Measurements from ENCODE around the gene SLC15A1. TPM values are rescaled to one million over a fixed set of nuclear protein-coding genes. Genes with fewer than 3 reads are reported as not detected.

SLC15A1 gene
- total and polyA plus RNA-seq, 2 experiments from 2014 or later: 7.5 to 18.7 TPM

DNA sequence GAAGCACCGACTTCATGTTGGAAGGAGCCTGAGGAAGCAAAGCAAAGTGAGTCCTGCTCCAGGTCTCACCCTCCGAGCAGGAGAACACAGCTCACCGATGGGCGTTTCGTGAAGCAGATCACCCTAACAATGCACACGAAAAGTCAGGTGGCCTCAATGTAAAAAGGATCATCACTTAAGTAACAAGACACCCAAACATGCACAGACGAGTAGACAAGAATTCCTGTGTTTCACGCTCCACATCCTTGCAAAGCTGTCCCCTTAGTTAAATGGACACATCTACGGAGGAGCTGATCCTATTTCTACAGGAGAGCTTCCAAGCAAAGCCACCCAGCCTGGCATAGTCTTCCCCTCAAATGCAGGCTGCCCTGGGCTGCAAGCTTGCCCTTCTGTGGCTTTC, 66.2 kb downstream of the SLC15A1 start:
- H3K36me3 ChIP-seq (replicated peaks; ENCODE audit: insufficient read depth, low read depth): no peaks in the 10 kb centered on the region
- H3K9me3 ChIP-seq (ENCODE audit: low read depth): no peaks in the 10 kb centered on the region
- H3K4me1 ChIP-seq (ENCODE audit: insufficient read depth): no peaks in the 10 kb centered on the region
- no peak overlapping the region for H3K4me2 ChIP-seq
- H3K9me2 ChIP-seq (replicated peaks; ENCODE audit: insufficient read depth): no peaks in the 10 kb centered on the region
- no peaks in the 10 kb centered on the region for H3K27me3 ChIP-seq
- TF ChIP-seq, protein P1, sequence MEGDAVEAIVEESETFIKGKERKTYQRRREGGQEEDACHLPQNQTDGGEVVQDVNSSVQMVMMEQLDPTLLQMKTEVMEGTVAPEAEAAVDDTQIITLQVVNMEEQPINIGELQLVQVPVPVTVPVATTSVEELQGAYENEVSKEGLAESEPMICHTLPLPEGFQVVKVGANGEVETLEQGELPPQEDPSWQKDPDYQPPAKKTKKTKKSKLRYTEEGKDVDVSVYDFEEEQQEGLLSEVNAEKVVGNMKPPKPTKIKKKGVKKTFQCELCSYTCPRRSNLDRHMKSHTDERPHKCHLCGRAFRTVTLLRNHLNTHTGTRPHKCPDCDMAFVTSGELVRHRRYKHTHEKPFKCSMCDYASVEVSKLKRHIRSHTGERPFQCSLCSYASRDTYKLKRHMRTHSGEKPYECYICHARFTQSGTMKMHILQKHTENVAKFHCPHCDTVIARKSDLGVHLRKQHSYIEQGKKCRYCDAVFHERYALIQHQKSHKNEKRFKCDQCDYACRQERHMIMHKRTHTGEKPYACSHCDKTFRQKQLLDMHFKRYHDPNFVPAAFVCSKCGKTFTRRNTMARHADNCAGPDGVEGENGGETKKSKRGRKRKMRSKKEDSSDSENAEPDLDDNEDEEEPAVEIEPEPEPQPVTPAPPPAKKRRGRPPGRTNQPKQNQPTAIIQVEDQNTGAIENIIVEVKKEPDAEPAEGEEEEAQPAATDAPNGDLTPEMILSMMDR (IDR thresholded peaks at IDR 0.05; ENCODE audit: poor library complexity): no peak
- TF ChIP-seq EZH2 (IDR thresholded peaks at IDR 0.05; ENCODE audit: borderline replicate concordance) (no peak), EZH2phosphoT487 (IDR thresholded peaks at IDR 0.05; ENCODE audit: low read depth, severe bottlenecking, unreplicated experiment) (no peak)
- no peaks in the 10 kb centered on the region for H3K79me2 ChIP-seq
- H3K27ac ChIP-seq: no peak overlapping the region
- no peaks in the 10 kb centered on the region for H4K20me1 ChIP-seq (ENCODE audit: insufficient read depth, poor library complexity, severe bottlenecking)
- no peak overlapping the region for H2AFZ ChIP-seq
- 90% methylated on average over 9 of the region's 9 CpGs for WGBS (ENCODE audit: low lambda C conversion rate, missing lambda C conversion rate)
- H3K4me3 ChIP-seq: no peak overlapping the region
- DNase-seq (ENCODE audit: low spot score): no peak

DNA sequence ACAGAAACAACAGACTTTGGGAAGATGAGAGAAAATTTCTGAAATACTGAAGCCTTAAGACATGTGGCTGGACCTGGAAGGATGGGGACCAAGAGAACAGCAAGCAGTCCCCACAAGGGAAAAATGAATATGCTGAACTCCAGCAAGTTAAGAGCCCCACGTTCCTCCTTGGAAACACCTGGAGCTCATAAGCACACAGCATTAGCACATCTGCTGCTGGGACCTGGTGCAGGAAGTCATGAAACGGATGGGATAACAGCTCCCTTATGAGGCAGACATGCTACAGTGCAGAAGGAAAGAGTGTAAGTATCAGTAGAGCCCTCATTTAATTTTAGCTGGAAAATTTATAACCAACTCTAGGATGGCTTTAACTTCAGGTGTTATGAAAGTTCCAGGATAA, 67.3 kb downstream of the SLC15A1 start:
- H3K9me2 ChIP-seq (replicated peaks; ENCODE audit: insufficient read depth): no peaks in the 10 kb centered on the region
- TF ChIP-seq EZH2 (IDR thresholded peaks at IDR 0.05; ENCODE audit: borderline replicate concordance): no peak
- no peak for TF ChIP-seq EZH2phosphoT487 (IDR thresholded peaks at IDR 0.05; ENCODE audit: low read depth, severe bottlenecking, unreplicated experiment)
- TF ChIP-seq, protein P1 (IDR thresholded peaks at IDR 0.05; ENCODE audit: poor library complexity): no peak
- no peak overlapping the region for H3K27ac ChIP-seq
- H3K4me1 ChIP-seq (ENCODE audit: insufficient read depth): no peaks in the 10 kb centered on the region
- WGBS (ENCODE audit: low lambda C conversion rate, missing lambda C conversion rate): 74% methylated on average over 2 of the region's 2 CpGs
- H3K36me3 ChIP-seq (replicated peaks; ENCODE audit: insufficient read depth, low read depth): no peaks in the 10 kb centered on the region
- H3K9me3 ChIP-seq (ENCODE audit: low read depth): no peaks in the 10 kb centered on the region
- H3K4me3 ChIP-seq: no peak overlapping the region
- DNase-seq (ENCODE audit: low spot score): no peak
- H4K20me1 ChIP-seq (ENCODE audit: insufficient read depth, poor library complexity, severe bottlenecking): no peaks in the 10 kb centered on the region
- H3K27me3 ChIP-seq: no peaks in the 10 kb centered on the region
- H2AFZ ChIP-seq: no peak overlapping the region
- no peaks in the 10 kb centered on the region for H3K79me2 ChIP-seq
- H3K4me2 ChIP-seq: no peak overlapping the region

DNA sequence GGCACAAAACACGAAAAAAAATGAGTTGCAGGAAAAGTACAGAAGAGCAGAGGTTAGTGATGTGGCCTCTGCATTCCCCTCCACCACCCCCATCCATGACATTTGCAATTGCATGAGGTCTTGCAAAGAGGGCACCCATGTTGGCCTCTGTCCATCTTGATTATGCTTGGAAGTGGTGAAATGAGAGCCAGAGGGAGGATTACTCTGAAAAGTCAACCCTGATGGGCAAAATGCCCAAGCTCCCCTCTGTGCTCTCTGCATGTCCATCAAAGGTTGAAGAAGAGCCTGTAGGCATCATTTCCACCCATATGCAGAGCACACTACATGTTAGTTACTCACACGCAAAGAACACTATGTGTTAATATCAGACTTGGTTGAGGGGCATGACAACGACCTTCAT, 71.4 kb downstream of the SLC15A1 start:
- H3K9me2 ChIP-seq (replicated peaks; ENCODE audit: insufficient read depth): no peaks in the 10 kb centered on the region
- H3K4me1 ChIP-seq (ENCODE audit: insufficient read depth): no peaks in the 10 kb centered on the region
- H4K20me1 ChIP-seq (ENCODE audit: insufficient read depth, poor library complexity, severe bottlenecking): no peaks in the 10 kb centered on the region
- no peak overlapping the region for H3K4me2 ChIP-seq
- no peaks in the 10 kb centered on the region for H3K27me3 ChIP-seq
- no peaks in the 10 kb centered on the region for H3K79me2 ChIP-seq
- TF ChIP-seq EZH2phosphoT487 (IDR thresholded peaks at IDR 0.05; ENCODE audit: low read depth, severe bottlenecking, unreplicated experiment): no peak
- no peak for DNase-seq (ENCODE audit: low spot score)
- WGBS (ENCODE audit: low lambda C conversion rate, missing lambda C conversion rate): 95% methylated on average over 3 of the region's 3 CpGs
- no peaks in the 10 kb centered on the region for H3K36me3 ChIP-seq (replicated peaks; ENCODE audit: insufficient read depth, low read depth)
- H3K27ac ChIP-seq: no peak overlapping the region
- H3K4me3 ChIP-seq: no peak overlapping the region
- no peak overlapping the region for H2AFZ ChIP-seq
- H3K9me3 ChIP-seq (ENCODE audit: low read depth): no peaks in the 10 kb centered on the region

DNA sequence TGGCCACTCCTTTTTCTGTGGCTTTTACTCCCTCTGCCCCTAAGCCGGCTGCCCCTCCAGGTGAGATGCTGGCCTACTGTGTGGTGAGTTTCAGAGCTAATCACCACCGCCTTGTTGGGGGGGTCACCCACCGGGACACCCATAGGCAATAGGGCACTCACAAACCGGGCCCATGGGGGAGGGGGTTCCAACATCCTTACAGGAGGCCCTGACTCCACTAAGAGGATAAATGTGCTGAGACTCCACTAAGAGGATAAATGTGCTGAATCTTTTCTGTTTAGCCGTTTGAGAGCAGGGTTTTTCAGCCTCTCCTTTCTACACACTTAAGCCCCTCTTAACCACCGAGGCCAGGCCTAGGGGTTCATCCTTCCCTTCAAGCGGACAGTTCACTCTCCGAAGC, 73.7 kb downstream of the SLC15A1 start:
- no peak overlapping the region for H2AFZ ChIP-seq
- no peak overlapping the region for H3K4me3 ChIP-seq
- 97% methylated on average over 8 of the region's 8 CpGs for WGBS (ENCODE audit: low lambda C conversion rate, missing lambda C conversion rate)

More for the DNA sequence above, 73.7 kb downstream of the SLC15A1 start:
- Histone ChIP-seq H3K27me3 (no peaks in the 10 kb centered on the region), H3K36me3 (replicated peaks; ENCODE audit: insufficient read depth, low read depth) (no peaks in the 10 kb centered on the region), H3K79me2 (no peaks in the 10 kb centered on the region), H3K9me3 (ENCODE audit: low read depth) (no peaks in the 10 kb centered on the region), H3K4me1 (ENCODE audit: insufficient read depth) (no peaks in the 10 kb centered on the region), H4K20me1 (ENCODE audit: insufficient read depth, poor library complexity, severe bottlenecking) (no peaks in the 10 kb centered on the region), H3K27ac (no peak overlapping the region), H3K4me2 (no peak overlapping the region), H3K9me2 (replicated peaks; ENCODE audit: insufficient read depth) (no peaks in the 10 kb centered on the region)
- no peak for DNase-seq (ENCODE audit: low spot score)
- no peak for TF ChIP-seq EZH2phosphoT487 (IDR thresholded peaks at IDR 0.05; ENCODE audit: low read depth, severe bottlenecking, unreplicated experiment)
- TF ChIP-seq, protein P1 (IDR thresholded peaks at IDR 0.05; ENCODE audit: poor library complexity): no peak
- no peak for TF ChIP-seq EZH2 (IDR thresholded peaks at IDR 0.05; ENCODE audit: borderline replicate concordance)

Measured in hepatocyte (in vitro differentiated cells).